Hindlimb muscle (tissue), 1 donor: Measurements from ENCODE around the gene ADCY2. TPM values are rescaled to one million over a fixed set of nuclear protein-coding genes. Genes with fewer than 3 reads are reported as not detected.

Source experiments
- DNase-seq: peaks from one replicate; pipeline ENCODE4 v3.0.0-alpha.2; 2013
- polyA plus RNA-seq: library from polyadenylated mRNA; unstranded; fragments of 120-200 nt; gene quantifications from one replicate; pipeline ENCODE4 v1.2.1, GENCODE V29; 2013; ENCODE audit not compliant: insufficient read length

Gene ADCY2
- polyA plus RNA-seq, 1 donor: 54.1 TPM

DNA sequence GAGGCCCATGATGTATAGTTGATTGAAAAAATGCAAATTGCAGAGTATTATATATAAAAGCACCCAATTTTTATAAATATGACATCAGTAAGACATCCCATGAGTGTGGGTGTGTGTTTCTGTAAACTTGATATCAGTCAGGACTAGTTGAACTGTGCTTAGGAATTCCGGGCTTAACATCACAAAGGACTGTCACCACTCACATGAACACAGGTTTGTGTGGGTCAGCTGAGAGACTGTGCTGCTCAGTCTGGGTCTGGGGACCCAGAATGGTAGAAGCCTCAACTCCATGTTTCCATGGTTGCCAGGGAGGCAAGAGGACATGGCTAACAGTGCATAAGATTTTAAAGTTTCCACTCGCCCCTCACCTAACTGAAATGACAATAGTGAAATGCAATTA lies 120.3 kb downstream of the ADCY2 start:
- no peak for DNase-seq

DNA sequence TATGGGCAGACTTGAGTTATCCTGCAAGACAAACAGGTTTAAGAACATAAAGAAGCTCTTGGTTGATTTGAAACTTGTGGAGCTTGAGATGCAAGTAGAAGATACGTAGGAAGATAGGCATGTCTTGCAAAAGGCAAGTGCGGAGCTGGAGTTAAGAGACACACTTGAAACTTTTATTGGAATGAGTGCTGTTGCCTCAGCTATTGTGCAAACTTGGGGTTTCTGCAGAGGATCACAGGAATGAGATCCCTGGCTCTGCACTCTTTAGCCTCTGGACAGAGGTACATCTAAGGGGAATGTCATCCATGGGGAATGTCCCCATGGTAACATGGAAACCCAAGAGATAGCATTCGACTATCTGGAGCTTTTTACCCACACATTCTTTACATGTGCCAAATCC lies 121.1 kb downstream of the ADCY2 start:
- no peak for DNase-seq

DNA sequence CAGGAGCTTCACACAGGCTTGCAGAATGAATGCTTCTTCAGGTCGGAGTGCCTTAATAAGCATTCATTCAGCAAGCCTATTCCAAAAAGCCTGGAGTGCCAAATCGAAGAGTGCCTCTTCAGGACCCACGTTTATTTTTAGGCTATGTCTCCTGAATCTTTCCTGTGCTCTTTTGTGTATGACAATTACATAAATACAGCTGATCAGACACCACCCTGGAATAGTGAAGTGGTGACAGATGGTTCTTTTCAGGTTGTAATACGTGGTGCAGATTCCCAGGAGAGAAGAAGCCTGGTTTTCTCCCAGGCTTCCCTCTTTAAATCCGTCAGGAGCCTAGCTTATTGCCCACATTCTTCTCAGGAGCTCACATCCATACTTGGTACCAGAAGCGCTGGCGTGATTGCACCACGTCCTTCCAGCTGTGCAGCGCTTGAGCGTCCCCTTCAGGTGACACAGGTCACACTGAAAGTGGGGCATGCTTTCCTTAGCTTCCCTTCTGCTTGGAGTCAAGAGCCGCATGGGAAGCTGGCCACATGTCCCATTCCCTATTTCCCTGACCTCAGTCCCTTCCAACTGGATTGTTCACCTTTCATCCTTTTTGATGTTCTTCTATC lies 123.1 kb downstream of the ADCY2 start:
- DNase-seq: no peak

DNA sequence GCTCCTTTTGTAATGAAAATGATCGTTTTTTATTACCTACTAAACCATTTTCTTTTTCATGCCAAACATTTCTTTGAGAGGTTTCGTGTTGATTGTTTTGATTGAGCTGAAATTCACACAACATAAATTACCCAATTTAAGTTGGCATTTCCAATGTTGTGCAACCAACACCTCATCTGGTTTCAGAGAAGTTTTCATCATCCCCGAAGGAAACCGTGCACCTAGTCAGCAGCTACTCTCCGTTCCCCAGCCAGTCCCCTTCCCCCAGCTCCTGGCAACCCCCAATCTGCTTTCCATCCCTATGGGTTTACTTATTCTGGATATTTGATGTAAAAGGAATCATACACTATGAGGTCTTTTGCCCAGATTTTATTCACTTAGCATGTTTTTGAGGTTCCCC lies 123.6 kb downstream of the ADCY2 start:
- DNase-seq: no peak

DNA sequence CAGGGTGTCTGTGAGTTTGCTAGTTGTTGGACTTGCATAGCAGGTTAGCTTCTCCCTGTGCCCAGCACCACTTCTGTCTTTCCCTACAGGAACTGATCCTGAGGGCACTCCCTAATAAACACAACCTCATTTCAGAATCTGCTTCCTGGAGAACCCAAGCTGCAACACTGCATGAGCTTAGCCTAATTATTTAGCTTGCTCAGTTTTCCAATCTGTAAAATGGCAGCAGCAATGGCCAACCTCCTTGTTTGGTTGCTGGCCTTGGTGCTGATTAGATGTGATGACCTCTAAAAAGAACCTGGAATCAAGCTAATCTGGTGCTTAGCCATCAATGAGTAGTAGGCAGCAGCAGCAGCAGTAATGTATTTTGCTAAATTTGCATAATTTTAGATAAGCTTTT lies 133.9 kb downstream of the ADCY2 start:
- DNase-seq: no peak

DNA sequence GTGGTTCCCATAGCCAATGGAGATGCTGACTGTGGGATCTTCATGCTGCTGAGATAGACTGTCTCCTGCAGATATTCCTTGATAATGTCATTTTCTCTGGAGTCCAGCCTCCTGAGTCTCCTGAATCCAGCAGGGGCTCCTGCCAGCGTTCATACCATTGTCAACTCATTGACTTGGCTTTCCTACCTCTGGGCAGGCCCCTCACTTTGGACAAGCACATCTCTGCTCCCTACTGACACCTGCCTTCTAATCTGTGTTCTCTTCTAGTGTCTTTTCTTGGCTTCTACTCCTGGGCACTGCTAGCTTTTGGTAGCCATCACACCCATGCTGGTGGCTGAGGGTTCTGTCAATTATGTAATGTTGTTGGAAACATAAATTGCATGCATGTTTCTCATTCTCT lies 138.0 kb downstream of the ADCY2 start:
- no peak for DNase-seq

DNA sequence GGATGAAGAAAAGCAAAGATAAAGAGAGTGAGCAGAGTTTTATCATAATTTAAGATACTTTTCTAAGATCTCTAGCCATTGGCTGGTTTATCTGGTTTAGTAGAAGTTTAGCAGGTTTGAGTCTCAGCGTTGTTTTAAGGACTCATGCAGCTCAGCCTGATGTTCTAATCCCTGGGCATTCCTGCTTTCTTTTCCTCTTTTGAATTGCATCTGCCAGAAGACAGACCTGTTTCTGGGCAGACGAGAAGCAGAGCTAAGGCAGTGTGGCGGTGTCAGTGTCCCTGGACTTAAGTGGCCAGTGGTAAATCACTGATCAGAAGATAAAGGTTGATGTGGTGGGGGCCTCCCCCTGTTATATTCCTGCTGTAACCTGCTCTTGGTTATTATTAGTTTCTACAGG lies 138.6 kb downstream of the ADCY2 start:
- no peak for DNase-seq

DNA sequence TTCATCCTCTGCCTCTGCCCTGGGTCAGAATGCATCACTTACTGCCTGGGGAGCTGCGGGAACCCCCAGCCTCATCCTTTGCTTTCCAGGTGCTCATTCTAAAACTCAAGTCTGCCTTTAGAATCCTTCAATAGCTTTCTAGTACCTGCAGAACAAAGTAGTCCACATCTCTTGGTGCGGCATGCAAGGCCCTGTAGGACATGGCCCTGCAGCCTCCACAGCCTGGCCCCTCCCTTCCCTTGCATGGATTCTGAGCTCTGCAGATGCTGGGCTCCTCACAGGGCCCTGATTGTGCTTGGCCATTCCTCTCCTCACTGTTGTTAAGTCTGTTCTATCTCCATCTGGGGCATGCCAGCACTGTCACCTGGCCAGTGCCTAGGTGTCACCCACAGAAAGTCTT lies 141.6 kb downstream of the ADCY2 start:
- DNase-seq: no peak

DNA sequence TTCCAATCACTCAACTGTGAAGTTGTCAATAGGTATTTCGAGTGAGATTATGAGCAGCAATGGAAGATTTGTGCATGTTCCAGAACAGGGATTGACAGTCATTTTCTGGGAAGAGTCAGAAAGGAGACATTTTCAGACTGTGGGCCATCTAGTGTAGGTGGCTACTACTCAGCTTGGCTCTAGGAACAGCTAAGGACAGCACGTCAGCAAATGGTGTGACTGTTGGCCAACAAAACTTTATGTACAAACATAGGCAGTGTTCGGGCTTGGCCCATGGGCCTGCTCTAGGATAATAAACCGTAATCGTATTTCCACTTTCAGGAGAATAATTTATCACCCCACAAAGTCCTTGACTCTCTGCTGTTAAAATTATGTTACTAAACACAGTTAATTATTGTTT lies 143.6 kb downstream of the ADCY2 start:
- no peak for DNase-seq

DNA sequence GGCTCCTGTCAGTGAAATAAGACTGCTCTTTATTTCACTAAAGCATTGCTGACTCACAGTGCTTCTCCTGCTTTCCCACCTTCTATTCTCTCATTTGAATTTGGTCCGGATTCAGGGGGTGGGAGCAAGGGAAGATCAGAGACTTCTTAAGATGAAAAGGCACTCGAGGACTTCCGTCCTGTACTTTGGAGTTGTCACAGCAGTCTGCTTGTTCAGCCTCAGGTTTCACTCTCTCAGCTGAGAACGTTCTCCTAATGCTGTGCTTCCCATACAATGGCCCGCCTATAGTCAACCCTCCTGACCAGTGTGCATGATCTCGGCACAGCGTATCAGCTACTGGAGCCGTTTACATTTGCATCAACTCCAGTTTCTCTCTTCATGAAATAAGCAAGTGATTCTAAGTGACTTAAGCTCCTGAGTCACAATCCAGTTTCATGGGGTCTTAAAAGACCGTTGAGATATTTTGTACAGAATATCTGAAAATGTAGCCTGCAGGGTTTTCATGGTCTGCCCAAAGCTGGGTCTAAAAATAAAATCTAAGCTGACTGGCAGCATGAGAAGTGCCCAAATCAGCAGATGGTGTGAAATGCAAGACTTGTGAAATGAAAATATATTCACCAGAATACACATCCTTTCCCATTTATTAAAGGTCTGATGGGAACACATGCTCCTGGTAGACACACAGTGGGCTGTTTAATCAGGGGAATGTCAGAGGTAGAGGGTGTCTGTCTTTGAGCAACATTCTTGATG lies 145.0 kb downstream of the ADCY2 start:
- DNase-seq: no peak

DNA sequence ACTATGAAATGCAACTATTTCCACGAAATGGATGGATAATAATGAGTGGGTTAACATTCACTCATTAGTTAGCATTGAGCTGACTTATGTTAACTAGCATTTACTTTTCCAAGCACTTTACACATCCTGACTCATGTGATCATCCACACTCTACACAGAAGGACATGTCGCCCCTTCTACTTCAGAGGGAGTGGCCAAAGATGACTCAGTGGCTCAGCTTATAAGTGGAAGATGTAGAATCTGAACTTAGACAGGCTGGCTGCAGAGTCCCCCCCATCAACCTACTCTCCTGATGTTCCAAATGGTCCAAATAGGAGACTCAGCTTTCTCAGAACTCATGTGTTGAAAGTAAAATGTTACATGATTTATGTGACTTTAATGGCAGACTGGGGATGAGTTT lies 146.0 kb downstream of the ADCY2 start:
- no peak for DNase-seq

DNA sequence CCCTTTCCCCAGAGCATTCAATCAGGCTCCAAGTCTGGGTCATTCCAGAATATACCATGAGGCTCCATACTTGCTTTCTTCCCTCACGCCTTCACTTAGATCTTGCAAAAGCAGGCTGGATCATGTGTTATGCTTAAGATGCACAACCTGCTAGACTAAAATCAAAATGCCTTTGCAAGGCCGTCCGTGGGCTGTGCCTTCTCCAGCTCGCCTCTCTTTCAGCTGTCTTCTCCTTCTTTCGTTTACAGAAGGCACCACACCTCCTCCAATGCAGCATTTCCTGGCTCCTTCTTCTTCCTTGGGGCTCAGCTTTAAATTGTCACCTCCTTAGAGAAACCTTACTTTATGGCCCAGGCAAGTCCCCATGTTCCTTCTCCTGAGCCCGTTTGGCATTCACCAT lies 150.6 kb downstream of the ADCY2 start:
- no peak for DNase-seq

DNA sequence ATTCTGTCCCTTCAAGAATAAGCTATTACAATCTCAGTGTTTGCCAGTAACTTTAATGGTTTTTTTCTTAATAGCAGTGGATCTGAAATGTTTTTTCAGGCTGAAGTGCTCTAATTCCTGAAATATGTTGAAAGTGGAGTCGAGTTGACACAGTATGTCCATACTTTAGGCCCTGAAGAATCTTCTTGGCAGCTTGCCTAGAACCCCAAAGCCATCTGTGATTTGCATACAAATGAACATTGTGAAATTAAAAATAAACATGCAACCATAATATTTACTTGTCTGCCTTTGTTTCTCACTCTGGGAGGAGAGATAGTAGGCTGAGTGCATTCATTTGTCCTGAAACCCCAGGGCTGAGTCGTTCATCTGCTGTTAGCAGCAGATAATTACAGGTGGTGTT lies 152.7 kb downstream of the ADCY2 start:
- DNase-seq: no peak

DNA sequence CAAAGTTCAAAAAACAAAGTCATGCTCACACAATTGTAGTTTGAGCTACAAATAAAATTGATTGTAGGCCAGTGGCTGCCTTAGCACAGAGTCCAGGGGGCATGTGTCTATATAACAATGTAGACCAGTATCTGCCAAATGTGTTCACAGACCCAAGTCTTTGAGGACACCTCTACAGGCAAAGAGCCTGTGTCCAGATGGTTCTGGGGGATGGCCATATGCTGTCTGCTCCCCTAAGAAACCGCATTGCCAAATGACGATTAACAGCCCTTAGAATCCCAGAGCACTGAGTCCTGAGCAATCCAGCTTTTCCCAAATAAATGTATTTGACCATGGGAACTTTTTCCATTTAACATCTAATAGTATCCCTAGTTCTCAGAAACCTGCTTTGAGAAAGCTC lies 169.6 kb downstream of the ADCY2 start:
- DNase-seq: no peak

DNA sequence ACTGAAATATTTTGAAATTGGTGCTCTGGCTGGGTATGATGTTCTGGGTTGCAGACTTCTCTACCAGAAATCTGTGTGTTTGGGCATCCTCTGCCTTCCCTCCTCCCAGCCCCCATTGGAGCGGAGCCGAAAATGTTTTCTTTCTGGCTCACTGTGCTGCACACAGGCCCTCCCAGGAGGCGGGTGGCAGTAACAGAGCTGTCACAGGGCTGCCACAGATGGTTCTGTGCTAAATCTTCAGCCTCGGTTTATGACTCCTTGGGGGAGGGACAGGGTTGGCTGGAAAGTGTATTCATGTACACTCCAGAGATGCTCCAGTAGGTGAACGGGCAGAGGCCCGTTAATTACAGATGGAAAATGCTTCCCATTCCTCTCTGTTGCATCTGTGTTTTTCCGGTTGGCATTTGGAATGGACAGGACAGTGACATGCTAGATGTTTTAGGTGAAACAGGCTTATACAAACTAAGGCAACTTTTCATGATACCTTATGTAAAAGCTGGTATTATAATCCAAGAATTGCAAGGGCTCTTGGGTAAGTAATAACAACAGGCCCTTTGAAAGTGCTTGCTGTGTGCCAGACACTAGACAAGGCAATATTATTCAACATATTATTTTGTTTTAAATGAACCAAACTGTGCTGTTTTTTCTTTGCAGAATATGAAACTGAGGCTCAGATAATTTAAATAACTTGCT lies 180.2 kb downstream of the ADCY2 start:
- DNase-seq: no peak

DNA sequence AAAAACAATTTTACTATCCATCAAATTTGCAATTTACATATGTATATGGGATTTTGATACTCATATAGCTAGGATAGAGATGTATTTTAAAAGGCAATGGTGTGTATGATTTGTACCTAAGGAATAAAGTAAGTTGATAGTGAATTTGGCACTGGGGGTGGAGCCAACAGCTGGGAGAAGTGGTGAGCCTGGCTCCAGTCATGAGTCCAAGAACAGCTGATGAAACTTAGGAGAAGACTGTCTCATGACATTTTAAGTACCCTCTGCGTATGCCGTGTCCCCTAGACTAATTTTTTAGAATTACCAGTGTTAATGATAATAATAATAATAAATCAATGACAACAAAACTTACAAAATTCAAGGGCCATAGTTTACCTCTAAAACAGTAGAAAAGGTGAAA lies 181.4 kb downstream of the ADCY2 start:
- no peak for DNase-seq

DNA sequence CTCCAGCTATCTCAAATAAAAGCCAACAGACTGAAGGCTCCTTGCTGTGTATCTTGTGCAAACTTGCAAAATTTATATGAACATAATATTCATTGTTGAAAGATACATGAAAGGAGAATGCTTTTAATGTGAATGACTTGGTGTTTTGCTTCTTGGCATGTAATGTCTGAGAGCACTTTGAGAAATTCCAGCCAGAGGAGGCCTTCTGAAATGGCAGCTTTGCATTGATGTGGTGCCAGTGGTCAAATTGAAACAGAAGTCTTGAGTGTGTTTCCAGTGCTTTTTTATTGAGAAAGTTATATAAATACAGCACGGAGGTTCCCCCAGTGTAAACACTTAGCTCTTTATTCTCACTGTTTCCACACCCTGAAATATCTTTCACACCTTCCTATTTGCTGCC lies 182.1 kb downstream of the ADCY2 start:
- DNase-seq: no peak

DNA sequence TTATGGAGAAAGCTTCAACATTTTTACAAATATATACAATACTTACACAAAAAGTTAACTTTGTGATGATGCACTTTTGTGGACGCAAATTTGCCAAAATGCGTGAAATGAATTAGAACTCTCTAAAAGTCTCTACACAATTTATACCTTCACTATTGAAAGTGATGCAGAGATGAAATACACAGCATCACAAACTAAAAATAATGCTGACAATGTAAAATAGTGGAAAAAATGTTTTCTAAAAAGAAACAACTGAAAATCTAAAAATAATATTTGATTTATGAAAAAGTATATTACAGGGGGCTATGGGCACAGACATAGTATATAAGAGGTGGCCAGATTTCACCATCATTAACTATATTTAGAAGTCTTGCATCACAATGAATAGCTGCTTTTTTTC lies 188.8 kb downstream of the ADCY2 start:
- no peak for DNase-seq

DNA sequence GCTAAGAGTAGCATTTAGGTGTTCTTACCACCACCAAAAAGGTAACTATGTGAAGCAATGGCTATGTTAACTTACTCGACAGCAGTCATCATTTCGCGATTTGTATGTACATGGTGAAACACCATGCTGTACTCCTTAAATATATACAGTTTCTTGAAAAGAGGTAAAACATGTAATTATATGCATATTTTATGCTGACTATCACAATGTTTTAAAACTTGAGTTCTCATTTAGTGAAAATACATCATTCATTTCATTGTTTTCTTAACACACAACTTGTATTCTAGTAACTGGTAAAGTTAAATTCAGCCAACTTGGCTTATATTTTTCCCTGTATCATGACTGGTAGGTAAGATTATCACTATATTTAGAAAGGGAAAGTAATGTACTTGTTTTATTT lies 189.9 kb downstream of the ADCY2 start:
- no peak for DNase-seq

DNA sequence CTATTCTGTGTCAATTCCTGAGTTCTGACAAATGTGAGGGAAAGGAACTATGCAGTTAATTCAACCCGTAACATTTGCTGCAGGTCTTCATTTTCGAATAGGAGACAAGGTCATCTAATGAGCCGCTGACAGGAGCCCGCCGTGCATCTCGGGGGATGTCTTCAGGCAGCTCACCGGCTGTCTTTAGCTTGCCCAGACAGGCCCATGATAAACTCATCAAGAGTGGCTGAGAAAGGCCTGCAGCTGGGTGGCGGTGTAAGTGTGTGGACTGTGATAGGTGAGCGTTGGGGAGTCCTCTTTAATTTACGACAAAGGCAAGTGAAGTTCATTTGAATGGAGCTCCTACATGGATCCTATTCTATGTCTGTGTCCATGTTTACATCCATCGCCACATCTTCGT lies 190.5 kb downstream of the ADCY2 start:
- no peak for DNase-seq

DNA sequence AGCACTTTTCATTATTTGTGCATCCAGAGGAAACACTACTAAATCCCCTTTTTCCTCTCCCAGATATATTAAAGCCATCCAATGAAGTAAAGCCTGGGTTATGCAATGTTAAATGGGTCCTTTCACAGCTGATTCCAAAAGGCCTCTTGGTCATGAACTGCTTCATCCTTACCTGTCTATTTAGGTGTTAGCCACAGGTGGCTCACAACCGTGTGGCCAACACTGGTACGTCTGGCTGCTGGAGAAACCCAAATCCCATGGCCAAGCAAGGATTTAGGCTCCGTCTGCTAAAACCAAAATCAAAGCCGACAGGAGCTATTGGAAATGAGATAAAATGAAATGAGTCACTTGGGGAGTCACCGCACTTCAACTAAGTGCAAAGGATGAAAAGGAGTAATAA lies 193.9 kb downstream of the ADCY2 start:
- no peak for DNase-seq

DNA sequence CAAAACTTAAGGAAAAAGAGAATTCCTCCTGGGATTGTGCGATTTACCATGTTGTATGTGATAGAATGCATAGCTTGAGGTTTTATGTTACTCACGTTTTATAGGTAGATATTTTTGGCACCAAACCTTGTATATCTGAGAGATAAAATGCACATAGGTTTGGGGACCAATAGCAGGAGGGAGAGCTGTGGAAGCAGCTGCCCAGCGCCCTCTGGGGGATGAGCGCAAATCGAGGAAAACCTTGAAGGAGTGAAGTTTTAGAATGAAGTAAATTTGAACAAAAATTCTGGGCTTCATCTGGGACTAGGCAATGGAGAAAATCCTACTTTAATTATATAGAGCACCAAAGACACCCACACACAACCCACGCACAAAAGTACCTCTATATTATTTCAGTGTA lies 197.0 kb downstream of the ADCY2 start:
- DNase-seq: no peak

DNA sequence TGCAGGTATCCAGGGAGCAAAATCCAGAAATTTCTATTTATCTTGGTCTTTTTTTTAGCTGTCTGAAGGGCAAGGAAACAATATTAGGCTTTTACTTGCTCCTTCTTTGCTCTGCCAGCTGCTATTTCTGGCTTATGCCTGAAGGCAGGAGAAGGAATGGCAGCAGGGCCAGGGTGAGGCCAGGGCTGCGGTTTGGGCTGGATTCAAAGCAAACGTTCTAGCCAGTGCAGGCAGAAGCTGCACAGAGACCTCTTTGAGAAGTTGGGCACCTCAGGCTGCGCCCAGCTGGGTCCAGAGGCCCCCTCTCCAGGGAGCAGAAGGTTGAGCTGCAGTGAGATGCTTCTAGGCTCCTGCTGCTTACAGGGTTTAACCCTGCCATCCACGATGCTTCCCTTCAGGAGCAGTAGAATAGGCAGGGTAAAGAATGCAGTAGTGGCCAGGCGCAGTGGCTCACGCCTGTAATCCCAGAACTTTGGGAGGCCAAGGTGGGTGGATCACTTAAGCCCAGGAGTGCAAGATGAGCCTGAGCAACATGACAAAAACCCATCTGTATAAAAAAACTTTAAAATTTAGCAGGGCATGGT lies 201.2 kb downstream of the ADCY2 start:
- no peak for DNase-seq
